Measurements from ENCODE around the gene RFX3. TPM values are rescaled to one million over a fixed set of nuclear protein-coding genes. Genes with fewer than 3 reads are reported as not detected.

Gene RFX3
- total RNA-seq, 6 experiments from 2014 or later, result 2.8 to 4.2 (median 3.5) TPM

GRCh38 chr9:3359778-3360177, 166.0 kb downstream of the RFX3 start:
- no peaks in the 10 kb centered on the region for H3K36me3 Mint-ChIP-seq (ENCODE audit: low read depth)
- H3K27ac Mint-ChIP-seq, result no peak overlapping the region
- TF ChIP-seq, protein P1, sequence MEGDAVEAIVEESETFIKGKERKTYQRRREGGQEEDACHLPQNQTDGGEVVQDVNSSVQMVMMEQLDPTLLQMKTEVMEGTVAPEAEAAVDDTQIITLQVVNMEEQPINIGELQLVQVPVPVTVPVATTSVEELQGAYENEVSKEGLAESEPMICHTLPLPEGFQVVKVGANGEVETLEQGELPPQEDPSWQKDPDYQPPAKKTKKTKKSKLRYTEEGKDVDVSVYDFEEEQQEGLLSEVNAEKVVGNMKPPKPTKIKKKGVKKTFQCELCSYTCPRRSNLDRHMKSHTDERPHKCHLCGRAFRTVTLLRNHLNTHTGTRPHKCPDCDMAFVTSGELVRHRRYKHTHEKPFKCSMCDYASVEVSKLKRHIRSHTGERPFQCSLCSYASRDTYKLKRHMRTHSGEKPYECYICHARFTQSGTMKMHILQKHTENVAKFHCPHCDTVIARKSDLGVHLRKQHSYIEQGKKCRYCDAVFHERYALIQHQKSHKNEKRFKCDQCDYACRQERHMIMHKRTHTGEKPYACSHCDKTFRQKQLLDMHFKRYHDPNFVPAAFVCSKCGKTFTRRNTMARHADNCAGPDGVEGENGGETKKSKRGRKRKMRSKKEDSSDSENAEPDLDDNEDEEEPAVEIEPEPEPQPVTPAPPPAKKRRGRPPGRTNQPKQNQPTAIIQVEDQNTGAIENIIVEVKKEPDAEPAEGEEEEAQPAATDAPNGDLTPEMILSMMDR (IDR thresholded peaks at IDR 0.05), result no peak
- H3K4me1 Mint-ChIP-seq (ENCODE audit: low read depth), result no peaks in the 10 kb centered on the region
- H3K27me3 Mint-ChIP-seq (ENCODE audit: insufficient read depth), result no peaks in the 10 kb centered on the region; the same call in 1 of the 2 replicates
- H3K4me3 Mint-ChIP-seq, result no peak overlapping the region
- no peaks in the 10 kb centered on the region for H3K9me3 Mint-ChIP-seq
- no peak for DNase-seq

DNA sequence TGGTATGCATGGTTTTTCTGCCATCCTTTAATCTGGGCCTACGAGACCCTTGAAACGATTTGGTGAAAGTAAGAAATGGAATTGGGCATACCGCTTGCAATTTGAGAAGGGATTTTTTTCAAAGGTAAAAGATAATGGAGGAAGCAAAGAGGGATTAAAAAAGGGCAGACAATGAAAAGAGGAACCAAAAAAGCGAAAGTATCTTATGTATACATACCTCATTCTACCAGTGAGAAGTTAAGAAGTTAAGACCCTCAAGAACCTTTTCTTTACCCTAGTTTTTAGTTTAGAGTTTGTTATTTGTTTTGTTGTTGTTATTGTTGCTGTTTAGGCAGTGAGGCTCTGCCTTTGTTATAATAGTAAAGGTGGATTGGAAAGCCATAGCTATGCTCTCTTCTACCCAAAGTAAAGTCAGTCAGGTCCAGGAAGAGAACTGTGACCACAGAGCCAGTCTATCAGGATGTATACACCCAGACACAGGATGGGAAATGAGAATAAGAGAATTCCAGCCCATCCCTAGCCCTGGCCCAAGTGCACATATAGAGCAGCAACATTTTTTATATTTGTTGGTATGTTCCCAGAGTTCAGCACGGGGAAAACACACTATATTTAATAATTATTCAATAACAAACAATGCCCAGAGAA, 166.6 kb downstream of the RFX3 start:
- no peaks in the 10 kb centered on the region for H3K9me3 Mint-ChIP-seq

DNA sequence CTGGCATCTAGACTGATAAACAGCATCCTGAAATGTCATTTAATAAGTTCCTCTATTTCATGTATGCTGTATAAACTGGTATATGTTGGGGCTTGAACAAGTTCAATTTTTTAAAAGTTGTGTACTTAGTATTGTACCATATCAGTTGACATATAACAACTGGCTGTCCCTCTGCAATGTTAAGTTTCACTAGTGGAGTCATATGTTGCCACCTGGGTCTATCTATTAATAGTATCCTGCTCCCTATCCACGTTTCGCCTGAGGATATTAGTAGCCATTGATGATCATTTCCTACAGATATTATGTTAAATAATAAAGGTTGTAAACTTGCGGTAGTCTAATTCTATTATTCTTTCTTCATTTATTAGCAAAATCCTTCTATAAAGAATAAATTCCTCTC, 177.6 kb downstream of the RFX3 start:
- TF ChIP-seq, protein P1 (IDR thresholded peaks at IDR 0.05), result no peak
- H3K4me1 Mint-ChIP-seq (ENCODE audit: low read depth), result 0 out of 2 replicates have a peak, but pooled peaks cover 5% of the 10 kb centered on the region
- H3K9me3 Mint-ChIP-seq, result no peaks in the 10 kb centered on the region; the same call in 1 of the 2 replicates
- DNase-seq, result no peak
- H3K27ac Mint-ChIP-seq, result no peak overlapping the region
- H3K36me3 Mint-ChIP-seq (ENCODE audit: low read depth), result no peaks in the 10 kb centered on the region
- no peak overlapping the region for H3K4me3 Mint-ChIP-seq
- H3K27me3 Mint-ChIP-seq (ENCODE audit: insufficient read depth), result no peaks in the 10 kb centered on the region

More for the DNA sequence above, 166.6 kb downstream of the RFX3 start:
- no peak for DNase-seq
- Mint-ChIP-seq H3K27me3 (ENCODE audit: insufficient read depth) (no peaks in the 10 kb centered on the region; the same call in 1 of the 2 replicates), H3K27ac (no peak overlapping the region), H3K4me3 (no peak overlapping the region), H3K4me1 (ENCODE audit: low read depth) (no peaks in the 10 kb centered on the region), H3K36me3 (ENCODE audit: low read depth) (no peaks in the 10 kb centered on the region)
- TF ChIP-seq, protein P1 (IDR thresholded peaks at IDR 0.05), result no peak

GRCh38 chr9:3346549-3346948, 179.3 kb downstream of the RFX3 start:
- DNase-seq, result no peak
- TF ChIP-seq, protein P1 (IDR thresholded peaks at IDR 0.05), result no peak
- Mint-ChIP-seq H3K4me3 (no peak overlapping the region), H3K36me3 (ENCODE audit: low read depth) (no peaks in the 10 kb centered on the region), H3K27ac (no peak overlapping the region), H3K27me3 (ENCODE audit: insufficient read depth) (no peaks in the 10 kb centered on the region), H3K4me1 (ENCODE audit: low read depth) (peaks cover 16% of the 10 kb centered on the region), H3K9me3 (no peaks in the 10 kb centered on the region)

DNA sequence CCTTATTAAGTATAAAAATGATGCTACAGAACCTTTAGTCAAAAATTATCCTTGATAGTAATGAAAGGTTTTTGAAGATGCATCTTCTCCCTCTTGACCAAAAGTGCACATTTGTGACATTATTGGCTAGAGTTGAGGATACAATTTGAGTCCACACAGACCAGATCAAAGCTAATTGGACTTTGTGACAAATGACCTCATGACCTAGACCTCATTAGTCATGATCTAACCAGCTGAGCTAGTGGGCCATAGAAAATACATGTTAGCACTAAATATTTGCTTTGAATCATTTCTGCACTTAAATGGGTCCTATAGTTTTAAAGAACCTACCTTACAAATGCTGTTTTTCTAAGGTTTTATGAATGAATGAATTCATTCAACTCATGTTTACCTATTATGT, 182.1 kb downstream of the RFX3 start:
- TF ChIP-seq, protein P1 (IDR thresholded peaks at IDR 0.05), result no peak
- no peak overlapping the region for H3K4me3 Mint-ChIP-seq
- DNase-seq, result no peak
- H3K4me1 Mint-ChIP-seq (ENCODE audit: low read depth), result peaks cover 16% of the 10 kb centered on the region
- no peaks in the 10 kb centered on the region for H3K27me3 Mint-ChIP-seq (ENCODE audit: insufficient read depth)
- no peak overlapping the region for H3K27ac Mint-ChIP-seq
- H3K36me3 Mint-ChIP-seq (ENCODE audit: low read depth), result no peaks in the 10 kb centered on the region
- H3K9me3 Mint-ChIP-seq, result no peaks in the 10 kb centered on the region
